Activated gamma-delta T cell (primary cell): Measurements from ENCODE around the gene SH3RF3.
"Not testable (repeated sequence)": the region's sequence is repeated elsewhere in the genome, so short reads cannot be mapped to it uniquely, and the experiment has no call there.

ENCODE experiments used
- DNase-seq: peaks from one replicate; lab custom pipeline; 2025; lab: John Stamatoyannopoulos, UW

SH3RF3 gene

DNA sequence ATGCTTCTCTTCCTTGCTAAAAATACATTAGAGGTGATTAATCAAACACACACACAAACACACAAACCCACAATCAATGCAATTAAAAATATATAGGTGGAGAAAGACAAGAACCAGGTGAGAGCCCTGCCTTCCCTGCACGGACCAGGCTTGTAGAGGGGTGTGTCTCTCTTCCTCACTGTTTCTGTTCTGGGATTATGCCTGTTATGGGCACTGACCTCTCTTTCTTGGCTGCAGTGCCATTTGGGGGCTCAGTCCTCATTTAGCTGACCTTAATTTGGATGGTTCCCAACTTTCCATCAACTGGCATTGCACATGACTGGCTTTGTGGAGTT is 89.8 kb downstream of the SH3RF3 start:
- DNase-seq: no peak

DNA sequence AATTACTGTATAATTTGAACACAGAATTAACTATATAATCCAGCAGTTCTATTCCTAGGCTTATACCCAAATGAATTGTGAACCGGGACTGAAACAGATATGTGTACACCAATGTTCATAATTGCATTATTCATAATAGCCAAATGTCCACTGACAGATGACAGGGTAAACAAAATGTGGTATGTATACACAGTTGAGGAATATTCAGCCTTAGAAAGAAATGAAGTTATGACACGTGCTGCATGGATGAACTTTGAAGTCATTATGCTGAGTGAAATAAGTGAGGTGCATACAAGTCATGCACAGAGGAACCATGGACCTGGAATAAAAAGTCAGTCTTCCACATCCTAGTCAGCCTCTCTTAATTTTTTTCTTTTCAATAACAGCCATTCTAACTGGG is 91.9 kb downstream of the SH3RF3 start:
- DNase-seq: no peak

DNA sequence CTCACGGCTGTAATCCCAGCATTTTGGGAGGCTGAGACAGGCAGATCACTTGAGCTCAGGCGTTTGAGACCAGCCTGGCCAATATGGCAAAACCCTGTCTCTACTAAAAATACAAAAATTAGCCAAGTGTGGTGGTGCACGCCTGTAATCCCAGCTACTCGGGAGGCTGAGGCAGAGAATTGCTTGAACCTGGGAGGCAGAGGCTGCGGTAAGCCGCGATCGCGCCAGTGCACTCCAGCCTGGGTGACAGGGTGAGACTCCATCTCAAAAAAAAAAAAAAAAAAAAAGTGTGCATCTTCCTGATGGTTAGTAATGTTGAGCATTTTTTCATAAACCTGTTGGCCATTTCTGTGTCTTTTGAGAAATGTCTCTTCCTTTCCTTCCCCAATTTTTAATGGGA is 92.3 kb downstream of the SH3RF3 start:
- DNase-seq: not testable (repeated sequence)

DNA sequence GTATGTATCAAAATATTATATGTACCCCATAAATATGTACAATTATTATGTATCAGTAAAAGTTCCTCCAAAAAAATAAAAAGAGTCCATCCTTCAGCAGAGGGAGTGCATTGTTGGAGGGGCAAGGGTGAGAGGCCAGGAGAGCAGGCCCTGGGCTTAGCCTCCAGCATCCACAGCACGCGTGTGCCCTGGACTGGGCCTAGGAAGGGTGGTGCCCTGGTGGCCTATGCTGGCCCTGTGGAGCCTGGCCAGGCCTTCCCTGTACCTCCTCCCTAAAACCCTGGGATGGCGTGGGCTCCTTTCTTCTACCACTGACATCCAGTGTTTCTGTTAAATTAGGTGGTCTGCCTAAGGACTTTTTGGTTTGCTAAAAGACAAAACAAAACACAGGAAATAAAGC is 93.4 kb downstream of the SH3RF3 start:
- DNase-seq: no peak

DNA sequence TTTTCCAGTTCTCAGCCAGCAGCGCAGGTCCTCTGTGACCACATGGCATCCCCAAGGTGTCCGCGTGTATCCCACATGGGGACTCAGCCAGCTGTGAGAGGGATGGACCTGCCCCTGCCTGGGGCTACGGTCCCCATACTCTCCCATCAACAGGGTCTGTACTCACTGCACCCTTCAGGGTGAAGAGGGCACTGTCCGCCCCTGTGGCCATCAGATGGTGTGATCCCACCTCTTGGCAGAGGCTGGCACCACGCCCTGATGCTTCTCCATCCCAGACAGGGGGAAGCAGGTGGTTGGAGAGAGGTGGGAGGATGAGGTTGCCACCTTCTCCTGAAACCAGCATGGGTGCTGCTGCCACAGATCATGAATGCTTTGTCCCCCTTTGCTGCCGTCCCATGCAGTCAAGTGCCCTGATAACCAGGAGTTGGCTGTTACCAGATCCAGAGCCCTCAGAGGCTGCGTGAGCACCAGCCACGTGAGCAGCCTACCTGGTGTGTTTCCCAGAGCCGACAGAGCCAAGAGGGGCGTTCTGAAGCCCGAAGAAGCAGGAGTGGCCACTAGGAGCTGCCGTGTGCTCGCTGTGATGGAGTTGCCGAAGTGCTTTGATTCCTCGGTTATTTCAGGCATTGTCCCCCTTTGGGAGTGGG is 93.9 kb downstream of the SH3RF3 start:
- DNase-seq: no peak

DNA sequence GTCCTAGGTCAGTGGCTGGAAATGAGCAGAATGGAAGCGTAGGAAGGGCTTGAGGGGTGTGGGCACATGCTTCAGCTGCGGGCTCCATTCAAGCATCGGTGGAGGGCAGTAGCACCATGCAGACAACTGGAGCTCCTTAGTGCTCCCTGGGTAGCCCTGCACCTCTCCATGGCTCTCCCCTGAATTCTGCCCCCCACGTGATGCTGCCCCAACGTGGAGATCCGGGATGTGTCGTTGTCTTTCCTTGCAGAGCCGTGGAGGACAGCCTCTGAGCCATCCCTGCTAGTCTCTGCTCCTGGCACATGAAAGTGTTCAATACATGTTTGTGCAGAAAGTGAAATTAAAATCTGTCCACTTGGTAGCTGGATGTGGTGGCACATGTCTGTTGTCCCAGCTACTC is 94.5 kb downstream of the SH3RF3 start:
- no peak for DNase-seq

DNA sequence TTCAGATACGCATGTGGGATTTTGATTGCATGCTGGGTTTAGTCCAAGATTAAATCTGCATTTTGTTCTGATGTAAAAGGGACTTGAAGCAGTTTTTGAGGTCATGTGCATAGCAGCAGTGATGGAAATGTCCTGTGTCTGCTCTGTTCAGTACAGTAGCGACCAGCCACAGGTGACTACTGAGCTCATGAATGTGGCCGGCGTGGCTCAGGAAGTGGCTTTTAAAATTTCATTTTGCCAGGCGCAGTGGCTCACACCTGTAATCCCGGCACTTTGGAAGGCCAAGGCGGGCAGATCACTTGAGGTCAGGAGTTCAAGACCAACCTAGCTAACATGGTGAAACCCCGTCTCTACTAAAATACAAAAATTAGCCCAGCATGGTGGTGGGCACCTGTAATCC is 95.3 kb downstream of the SH3RF3 start:
- not testable (repeated sequence) for DNase-seq

DNA sequence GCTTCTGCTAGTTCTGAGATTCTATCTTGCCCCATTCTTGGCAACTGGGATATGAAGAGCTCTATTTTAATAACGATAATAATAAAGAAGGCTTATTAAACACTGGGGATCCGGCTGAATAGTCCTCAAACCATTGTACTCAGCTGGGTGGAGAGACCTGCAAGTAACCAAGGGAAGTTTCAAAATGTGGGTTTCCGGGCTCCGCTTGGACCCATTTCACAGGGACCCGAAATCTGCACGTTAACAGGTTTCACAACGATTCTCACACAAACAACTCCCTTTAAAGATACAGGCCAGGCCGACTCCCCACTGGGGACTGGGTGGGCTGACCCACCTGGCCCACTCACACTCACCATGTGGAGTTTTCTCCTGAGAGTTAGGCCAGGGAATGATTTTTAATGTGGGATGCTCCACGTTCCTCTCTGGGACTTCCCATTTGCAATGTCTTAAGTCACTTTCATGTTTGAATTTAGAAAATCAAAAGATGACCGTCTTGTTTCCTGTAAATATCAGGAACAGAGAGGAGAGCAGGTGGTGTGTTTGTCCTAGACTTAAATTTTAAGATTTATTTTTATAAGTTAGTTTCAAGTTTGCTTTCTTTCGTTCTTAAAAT is 96.3 kb downstream of the SH3RF3 start:
- DNase-seq: no peak

DNA sequence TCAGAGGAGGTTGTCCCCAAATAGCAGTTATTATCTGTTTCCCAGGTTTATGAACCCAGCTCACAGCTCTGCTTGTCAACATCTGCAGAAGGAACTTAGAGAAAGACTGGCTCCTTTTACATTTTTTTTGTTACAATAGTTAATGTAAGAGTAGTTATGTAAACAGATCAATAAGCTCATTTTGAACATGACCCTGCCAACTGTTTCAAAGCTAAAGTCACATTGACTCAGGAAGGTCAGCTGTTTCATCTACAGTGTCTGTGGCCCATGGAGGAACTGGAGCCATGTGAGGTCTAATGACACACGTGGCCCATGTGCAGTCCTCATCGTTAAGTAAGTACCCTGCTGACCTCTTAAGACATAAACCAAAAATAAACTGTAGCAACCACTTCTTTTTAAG is 97.1 kb downstream of the SH3RF3 start:
- no peak for DNase-seq

DNA sequence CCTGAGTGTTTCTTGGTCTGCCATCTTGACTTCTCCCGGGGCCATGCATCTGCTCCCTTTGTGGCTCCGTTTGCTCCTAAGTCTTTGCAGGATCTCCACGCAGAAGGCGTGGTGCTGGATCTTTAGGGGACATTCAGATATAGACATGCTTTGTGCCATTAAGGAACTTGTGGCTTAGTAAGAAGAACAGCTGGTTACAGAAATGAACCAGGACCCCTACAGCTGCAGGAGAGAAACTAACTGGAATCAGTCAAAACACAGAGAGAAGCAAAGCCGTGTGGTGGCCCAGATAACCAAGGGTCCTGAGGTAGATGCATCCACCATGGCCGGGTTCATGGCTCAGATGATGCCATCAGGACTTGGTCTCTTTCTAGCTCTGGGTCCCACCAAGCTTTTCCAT is 97.6 kb downstream of the SH3RF3 start:
- DNase-seq: no peak

DNA sequence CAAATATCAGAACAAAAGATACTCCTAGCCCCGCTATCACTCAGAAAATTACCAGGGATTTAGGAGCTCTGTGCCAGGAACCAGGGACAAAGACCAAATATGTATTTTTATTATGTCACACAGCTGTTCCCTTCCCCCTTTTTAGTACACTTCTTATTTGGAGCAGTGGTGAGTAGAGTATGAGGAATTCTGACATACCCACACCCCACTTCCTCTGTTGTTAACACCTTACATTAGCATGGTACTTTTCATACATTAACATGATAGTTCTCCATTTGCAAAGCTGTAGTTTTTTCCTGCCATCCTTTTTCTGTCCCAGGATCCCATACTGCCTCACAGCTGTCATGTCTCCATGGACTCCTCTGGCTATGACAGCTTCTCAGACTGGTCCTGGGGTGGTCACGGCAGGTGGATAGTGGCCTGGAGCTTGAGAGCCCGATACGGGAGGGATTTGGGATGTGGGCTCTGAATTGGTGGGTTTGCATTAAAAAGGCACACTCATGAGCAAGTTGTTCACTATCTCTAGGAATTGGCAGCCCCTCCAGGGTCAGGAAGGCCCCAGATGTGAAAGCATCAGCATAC is 100.2 kb downstream of the SH3RF3 start:
- DNase-seq: no peak

DNA sequence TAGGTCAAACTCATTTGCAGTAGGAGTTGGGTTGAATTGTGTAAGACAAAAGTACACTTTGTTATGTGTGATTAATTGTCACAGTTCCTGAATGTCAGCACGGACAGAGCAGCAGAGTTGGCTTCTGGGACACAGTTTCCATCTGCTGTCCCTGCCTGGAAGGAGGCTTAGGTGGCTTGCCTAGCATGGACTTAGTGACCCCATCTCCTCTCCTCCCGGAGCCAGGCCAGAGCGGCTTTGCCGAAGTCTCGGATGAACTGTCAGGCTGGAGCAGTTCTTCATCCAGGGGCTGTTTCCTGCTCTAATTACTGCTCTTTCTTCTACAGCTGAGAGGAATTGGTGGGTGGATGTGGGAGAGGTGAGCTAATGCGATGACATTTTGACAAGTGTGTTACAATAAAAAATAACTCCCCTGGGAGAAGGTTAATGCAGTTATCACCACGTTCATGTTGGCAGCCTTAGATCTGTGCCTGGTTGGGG is 102.0 kb downstream of the SH3RF3 start:
- DNase-seq: no peak

DNA sequence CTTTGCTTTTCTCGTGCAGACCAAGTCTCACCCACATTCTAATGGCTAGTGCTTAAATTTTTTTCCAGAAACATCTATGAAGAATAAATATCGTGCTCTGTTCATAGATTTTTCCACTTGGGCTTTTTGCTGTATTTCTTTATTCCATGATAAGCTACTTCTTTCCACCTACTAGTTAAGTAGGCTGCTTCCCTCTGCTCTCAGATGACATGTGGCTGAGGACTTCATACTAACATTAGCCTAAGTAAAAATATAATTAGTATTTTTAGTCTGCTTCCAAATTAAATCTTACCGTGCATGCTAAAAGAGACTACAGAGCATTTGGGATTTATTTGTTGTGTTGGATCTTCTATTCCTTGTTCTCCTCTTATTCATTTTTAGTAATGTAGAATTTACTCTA is 102.4 kb downstream of the SH3RF3 start:
- no peak for DNase-seq

DNA sequence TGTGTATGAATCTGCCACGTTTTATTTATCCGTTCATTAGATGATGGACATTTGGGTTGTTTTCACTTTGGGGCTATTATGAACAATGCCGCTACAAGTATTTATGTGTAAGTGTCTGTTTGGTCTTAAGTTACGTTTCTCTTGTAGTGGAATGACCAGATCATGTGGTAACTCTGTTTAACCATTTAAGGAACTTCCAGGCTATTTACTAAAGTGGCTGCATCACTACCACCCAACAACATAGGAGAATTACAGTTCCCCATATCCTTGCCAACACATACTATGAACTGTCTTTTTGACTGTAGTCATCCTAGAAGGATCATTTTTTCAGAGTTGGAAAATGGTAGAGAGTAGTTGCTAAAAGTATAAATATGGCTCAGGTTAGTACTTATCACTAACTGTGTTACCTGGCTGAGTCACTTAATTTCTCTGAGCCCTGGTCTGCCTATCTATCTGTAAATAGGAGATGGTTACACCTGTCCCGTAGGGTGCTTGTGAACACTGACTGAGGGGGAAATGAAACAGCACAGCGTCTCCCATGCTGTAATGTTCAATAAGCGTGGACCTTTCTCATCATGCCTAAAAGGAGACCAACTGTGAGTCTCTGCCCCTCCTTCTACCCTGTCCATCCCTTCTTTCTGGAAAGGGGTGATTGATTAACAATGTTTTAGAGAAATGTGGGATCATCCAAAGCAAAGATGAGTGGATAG is 103.1 kb downstream of the SH3RF3 start:
- DNase-seq: no peak

DNA sequence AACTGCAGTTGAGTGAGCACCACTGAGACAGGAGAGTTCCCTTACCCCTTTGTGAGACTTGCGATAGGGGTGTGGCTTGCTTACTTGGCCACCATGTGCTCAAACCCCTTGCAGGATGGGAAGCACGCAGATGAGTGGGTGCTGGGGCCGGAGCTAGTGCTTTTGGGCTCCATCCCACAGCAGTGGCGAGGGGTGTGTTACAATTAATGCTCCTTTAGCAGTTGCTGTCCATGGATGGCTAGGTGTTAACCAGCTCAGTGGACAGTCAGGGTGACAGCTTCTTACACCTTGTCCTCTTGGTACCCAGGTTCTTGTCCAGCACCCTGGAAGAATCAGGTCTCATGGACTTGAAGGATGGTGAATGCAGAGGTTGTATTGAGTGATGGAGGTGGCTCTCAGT is 103.9 kb downstream of the SH3RF3 start:
- DNase-seq: no peak

DNA sequence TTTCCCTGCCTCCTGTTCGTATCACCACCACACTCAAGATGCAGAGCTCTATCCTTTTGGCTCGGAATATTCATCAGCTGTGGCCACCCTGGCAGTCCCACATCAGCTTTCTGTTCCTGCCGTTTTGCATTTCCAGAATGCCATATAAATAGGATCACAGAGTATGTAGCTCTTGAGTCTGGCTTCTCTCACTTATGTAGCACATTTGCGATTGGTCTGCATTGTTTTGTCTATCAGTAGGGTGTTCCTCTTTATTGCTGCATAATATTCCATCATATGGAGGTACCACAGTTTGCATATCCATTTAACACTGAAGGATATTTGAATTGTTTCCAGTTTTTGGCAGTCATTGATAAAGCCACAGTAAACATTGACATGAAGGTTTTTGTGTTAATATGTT is 104.6 kb downstream of the SH3RF3 start:
- DNase-seq: no peak

DNA sequence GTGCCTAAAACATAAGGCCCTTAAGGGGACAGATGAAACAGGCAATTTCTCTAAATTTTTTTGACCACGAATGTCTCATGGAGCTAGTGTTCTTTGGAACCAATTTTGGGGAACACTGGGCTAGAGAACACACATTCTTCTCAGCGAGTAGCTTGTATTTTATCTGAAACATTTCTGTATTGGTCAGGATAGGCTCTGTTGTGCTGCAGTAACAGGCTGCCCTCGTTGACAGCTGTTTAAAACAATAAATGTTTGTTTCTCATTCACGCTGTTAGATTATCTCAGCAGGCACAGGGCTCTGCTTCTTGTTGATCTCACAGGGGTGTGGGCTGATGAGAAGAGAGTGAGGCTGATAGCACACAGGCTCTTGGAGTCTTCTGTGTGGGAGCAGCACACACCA is 105.3 kb downstream of the SH3RF3 start:
- no peak for DNase-seq

DNA sequence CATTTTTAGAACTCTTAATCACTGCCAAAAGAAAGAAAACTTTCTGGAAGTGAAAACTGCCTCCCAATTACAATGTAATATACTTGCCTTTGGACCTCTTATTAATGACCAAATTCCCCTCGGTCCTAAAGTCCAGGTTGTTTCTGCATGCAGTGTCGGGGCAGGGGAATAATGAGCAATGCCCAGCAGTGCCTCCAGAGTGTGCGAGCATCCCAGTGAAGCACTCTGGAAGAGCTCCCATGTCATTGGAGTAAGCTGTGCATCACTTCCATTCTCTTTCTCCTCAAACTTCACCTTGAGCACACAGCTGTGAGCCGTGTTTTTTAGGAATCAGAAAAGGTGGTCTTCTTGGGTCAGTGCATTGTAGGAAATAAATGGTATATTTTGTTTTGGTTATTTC is 107.1 kb downstream of the SH3RF3 start:
- no peak for DNase-seq

DNA sequence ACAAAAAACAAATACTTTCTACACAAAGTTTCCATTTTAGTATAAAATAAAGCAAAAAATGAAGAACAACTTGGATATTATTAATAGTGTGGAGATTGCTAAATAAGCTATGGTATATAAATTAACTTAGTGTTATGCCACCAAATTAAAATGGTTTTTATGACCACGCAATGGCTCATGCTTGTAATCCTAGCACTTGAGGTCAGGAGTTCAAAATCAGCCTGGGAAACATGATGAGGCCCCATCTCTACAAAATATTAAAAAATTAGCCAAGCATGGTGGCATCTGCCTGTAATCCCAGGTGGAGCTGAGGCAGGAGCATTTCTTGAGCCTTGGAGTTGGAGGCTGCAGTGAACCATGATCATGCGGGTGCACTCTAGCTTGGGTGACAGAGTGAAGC is 108.8 kb downstream of the SH3RF3 start:
- no peak for DNase-seq

DNA sequence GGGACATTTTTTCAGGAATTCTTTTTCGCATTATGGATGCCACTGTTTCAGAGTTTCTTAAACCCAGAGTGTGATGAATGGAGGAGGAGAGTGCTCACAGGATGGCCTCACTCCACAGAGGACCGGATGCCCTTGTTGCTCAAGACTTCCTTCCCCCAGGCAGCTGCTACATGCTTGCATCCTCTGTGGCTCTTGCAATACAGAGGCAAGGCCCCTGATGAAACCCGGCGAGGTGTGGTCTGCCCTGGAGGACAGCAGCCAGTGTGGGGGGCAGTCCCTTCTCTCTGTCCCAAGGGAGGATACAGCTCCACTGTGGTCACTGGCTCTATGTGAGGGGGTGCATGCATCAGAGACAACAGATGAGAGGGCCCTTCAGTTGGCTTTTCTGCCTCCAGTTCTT is 109.6 kb downstream of the SH3RF3 start:
- DNase-seq: no peak

DNA sequence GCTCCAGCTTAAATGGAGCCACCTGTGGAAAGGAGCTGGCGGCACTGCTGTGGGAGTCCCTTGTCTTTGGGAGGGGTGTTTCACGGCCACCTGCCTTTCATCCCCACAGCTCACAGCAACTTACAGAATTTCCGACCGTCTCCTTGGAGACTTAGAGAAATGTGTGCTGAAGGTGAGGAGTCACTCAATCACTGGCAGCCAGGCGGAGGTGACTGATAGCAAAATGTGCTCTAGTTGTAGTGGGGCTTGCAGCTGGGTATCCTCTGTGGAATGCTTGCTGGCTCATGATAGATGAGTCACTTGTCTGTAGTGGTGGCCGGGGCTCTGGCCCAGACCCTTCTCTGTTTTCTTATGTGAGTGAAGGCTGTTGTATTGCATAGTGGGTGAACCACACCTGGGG is 110.7 kb downstream of the SH3RF3 start:
- no peak for DNase-seq

DNA sequence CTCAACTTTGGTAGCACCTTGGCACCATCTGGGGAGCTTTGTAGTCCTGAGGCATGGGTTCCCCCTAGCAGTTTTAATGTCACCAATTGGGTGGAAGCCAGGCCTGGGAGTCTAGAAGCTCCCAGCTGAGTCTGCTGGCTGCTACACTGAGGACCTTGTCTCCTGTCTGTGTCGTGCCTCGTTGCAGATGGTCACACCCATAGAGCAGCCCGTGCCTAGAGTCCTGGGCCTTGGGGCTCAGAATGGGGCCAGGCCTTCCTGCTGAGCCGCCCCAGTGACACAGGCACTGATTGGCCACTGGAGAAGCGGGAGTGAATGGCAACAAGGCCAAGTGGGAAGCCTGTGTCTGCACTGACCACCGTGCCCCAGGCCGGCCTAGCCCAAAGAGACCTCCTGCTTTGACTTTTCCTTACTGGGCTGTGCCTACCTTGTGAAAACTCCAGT is 113.2 kb downstream of the SH3RF3 start:
- DNase-seq: no peak
